Fibroblast of gingiva (primary cell): Measurements from ENCODE around the gene NOTUM.

ENCODE experiments used
- DNase-seq: peaks from one replicate; pipeline ENCODE4 v3.0.0-alpha.2; 2011; ENCODE audit warnings: low read depth

The NOTUM gene

DNA sequence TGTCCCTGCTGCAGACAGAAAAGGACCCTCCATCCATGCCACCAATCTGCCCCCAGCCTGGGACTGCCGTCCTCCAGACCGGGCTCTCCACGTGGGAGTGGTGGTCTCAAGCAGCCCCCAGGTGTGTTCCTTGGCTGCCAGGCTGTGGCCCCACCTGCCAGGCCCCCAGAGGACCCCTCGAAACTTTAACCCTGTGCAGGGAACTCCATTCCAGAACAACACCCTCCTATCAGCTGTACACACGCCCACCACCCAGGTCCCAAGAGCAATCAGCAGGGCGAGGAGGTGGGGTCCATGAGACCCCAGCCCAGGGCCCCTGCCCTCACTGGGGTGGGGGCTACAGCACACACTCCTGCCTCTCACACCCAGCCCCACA lies 25.3 kb downstream of the NOTUM start:
- no peak for DNase-seq

DNA sequence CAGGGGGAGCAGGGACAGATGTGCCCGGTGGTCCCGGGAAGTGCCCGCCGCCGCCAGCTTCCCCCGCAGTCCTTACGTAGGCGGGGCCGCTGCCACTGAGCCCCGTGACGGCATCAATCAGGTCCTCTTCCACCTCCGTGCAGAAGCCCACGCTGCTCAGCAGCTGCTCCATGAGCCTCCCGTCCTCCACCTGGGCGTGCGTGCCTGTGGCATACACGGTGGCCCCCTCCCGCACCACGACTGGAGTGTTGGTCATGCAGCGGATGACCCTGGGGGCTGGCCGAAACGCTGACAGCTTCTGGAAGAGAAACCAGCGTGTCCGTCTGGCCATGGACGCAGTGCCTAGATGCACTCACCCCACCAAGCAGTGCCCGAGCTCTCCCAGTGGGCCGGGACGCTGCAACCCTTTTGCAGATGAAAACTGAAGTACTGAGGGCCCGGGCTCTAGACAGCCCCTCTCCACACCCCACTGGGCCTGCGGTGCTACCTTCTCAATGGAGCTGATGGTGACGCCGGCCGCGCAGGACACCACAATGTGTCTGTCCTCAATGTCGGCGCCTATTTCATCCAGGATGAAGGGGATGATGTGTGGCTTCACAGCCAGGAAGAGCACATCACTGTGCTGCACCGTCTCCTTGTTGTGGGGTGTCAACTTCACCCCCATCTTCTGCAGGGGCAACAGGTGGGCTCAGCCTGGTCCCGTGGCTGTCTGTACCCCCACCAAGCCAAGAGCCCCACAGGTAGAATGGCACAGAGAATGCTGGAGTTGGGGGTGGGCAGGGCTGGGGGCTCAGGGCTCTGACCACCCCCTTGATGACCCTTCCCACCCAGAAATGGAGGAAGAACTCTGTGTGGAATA lies 25.9 kb downstream of the NOTUM start:
- no peak for DNase-seq

DNA sequence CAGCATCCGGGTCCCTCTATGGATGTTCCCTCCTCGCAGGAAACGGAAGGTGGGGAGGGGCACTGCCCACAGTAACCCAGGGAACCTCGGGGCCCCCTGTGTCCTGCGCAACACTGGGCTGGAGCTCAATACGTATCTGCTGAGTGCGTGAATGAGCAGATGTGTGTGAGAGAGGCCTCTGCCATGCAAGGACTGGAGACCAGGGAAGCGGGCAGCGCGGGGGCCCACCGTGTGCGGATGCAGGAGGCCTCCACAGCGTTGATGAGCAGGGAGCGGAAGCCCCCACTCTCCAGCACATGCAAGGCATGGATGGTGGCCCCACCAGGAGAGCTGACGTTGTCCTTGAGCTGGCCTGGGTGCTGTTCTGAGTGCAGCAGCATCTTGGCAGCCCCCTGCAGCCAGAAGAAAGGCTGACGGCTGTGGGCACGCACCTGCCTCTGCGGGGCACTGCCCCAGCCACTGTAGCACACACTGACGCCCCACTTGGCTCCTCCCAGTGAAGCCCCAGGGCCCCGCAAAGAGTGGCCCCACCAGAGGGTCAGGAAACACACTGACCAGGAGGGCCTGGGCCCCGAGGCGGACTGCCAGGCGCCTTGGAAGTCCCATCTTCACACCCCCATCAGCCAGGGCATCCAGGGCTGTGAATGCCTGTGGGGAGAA lies 26.8 kb downstream of the NOTUM start:
- DNase-seq, result no peak

DNA sequence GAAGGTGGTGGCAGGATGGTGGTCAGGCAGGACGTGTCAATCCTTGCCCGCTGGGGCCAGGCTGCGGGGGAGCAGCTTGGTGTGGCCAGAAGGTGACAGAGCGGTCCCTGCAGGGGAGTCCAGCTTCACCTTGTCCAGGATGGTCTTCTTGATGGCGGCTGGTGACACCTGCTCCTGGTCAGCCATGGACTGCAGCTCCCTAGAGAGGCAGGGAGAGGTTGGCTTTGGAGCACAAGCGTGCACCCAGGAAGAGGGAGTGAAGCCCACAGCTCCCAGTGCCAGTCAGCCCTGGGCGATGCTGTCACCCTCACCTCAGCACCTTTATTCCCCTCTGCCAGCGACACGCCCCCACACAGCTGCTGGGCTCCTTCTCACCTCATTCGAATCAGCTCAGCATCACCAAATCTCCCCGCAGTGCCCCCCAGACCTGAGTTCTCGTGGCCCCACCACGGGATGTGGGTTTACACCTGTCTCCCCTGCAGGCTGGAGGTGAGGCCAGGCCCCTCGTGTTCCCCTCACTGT lies 27.7 kb downstream of the NOTUM start:
- DNase-seq, result no peak

- DNase-seq, result no peak
Observed at GRCh38 chr17:81932333-81932983, 28.5 kb downstream of the NOTUM start.

DNA sequence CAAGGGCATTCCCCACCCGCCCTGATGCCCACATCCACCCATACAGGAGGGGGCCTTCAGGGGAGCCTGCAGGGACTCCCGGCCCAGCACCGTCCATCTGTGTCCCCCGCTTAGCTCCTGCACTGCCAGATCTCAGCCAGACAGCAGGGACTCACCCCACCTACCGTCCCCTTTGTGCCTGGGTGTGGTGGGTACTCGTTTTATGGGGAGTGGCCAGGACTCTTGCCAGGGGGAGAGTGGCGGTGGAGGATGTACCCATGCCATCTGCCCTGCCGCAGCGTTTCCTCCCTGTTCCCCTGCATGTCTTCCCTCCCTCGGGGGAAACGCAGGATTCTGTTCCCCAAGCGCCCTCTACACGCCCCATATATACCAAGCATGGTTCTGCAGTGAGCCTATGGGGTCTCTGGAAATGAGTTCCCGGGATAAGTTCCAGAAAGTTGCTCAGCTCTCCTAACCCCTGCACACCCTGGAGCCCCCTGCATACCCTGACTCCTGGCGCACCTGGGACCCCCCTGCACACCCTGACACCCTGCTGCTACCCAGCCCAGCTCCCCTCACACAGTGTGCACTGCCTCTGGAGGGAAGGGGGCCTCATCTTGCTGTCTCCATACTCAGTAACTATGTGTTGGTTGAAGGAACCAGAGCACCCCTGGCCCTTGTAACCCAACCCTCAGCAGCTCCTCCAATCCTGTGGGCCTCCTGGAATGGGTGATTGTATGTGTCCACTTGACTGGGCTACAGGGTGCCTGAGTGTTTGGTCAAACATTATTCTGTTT lies 29.2 kb downstream of the NOTUM start:
- no peak for DNase-seq

- DNase-seq, result no peak
Observed at GRCh38 chr17:81931189-81931556, 29.8 kb downstream of the NOTUM start.

- DNase-seq, result no peak
Observed at GRCh38 chr17:81930142-81931125, 30.6 kb downstream of the NOTUM start.

- no peak for DNase-seq
Observed at GRCh38 chr17:81929253-81930141, 31.5 kb downstream of the NOTUM start.

DNA sequence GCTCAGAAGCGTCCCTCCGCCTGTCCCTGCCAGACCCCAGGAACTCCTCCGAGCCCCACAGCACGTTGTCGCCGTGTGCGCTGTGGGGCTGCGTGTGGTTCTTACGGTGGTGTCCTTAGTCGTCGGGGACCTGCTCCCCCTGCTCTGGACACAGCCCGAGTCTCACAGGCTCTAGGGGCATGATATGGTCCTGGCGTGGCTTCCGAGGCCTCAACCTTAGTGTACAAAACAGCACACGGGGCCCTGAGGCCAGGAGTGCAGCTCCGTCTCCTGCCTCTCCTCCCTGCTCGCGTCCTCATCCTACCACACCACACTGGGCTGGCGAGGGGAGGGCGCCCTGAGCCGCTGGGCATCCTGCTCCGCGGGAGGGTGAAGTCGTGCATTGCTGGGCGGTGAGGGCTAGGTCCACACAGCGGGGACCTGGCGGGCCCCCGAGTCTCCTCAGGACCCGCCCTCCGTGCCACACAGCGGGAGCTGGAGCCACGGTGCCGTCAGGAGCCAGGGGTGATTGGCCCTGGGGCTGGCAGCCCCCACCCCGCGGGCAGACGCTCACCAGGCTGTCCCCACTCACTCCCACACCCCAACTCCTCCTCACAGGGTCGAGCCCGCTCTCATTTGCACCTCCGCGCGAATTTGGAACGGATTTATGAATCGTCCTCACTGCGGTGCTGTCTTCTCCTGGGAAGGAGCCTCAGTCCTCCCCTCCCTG lies 32.3 kb downstream of the NOTUM start:
- DNase-seq, result no peak

- peak; percentile 93 for DNase-seq
Observed at GRCh38 chr17:81927653-81928543, 33.1 kb downstream of the NOTUM start, which contains the start of gene MAFG. TSS of gene MAFG (minus strand) at chr17:81927735. CDS start at chr17:81923185, 4,550 bp downstream.

DNA sequence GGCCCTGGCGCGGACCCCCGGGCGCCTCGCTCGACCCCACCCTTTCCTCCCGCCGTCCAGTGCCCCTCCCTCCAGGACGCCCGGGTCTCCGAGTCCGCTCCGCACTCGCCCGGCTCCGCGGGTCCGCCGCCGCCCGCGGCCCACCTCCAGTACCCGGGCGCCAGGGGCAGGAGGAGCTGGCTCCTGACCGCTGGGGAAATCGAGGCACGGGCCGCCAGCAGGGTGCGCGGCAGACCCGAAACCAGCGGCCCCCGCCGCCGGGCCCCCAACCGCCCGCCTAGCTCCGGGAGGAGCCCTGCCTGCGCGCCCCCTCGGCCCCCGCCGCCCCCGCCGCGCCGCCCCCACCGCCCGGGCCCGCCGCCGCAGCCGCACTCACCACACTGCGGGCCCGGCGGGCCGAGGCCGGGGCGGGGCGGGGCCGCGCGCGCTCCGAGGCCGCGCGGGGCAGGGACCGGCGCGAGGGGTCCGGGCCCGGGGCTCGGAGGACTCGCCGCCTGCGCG lies 33.8 kb downstream of the NOTUM start:
- DNase-seq, result no peak

DNA sequence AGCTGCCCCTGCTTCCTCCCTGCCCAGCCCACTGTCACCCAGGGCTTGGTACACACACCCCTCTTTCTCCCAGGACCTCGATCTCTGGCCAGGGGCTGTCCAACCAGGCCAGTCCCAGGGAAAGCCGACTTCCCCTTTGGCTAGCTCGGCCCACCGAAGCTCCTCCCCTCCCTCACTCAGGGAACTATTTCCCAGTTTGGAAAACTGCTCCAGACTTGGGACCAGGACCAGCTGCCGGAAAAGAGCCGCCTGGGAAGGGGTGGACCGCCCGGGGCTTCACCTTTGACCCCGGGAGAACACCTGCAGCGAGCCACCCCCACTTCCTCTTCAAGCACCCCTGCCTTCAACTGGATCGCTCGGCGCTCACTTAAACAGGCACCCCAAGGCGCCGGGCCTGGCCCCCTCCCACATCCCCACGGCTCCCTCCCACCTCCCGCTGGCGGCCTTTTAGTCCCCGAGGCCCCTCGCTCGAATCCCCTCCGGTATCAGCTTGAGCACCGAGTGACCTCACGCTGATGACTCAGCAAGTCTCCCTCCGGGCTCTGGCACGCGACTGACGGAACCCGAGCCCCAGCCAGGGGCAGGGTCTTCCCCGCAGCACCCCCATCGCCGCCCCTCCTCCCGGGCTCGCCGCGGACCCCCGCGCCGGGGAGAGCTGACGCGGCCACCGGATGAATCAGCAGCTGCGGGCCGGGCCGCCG lies 34.4 kb downstream of the NOTUM start:
- peak; percentile 89 for DNase-seq

- no peak for DNase-seq
Observed at GRCh38 chr17:81925860-81926450, 35.0 kb downstream of the NOTUM start.

GRCh38 chr17:81924557-81925532 lies 36.1 kb downstream of the NOTUM start:
- no peak for DNase-seq
